ENCODE results near the gene EYS.
A peak's percentile ranks its signal among the peaks of the same experiment; 100 is the strongest.

The EYS gene

GRCh38 chr6:64945450-64945849 is 761.6 kb downstream of the EYS start:
- DNase-seq (no peak), ATAC-seq (replicated peaks) (no peak)
- Mint-ChIP-seq H3K27me3 (no peaks in the 10 kb centered on the region), H3K4me3 (no peak overlapping the region), H3K4me1 (no peaks in the 10 kb centered on the region), H3K27ac (no peak overlapping the region), H3K9me3 (peaks cover 7 to 9% of the 10 kb centered on the region in 2 donors), H3K36me3 (no peaks in the 10 kb centered on the region)

GRCh38 chr6:64932486-64932885 is 774.5 kb downstream of the EYS start:
- Mint-ChIP-seq H3K27ac (no peak overlapping the region), H3K9me3 (no peaks in the 10 kb centered on the region), H3K4me3 (no peak overlapping the region), H3K4me1 (no peaks in the 10 kb centered on the region), H3K27me3 (no peaks in the 10 kb centered on the region), H3K36me3 (no peaks in the 10 kb centered on the region)
- no peak for ATAC-seq (replicated peaks)
- no peak for DNase-seq

DNA sequence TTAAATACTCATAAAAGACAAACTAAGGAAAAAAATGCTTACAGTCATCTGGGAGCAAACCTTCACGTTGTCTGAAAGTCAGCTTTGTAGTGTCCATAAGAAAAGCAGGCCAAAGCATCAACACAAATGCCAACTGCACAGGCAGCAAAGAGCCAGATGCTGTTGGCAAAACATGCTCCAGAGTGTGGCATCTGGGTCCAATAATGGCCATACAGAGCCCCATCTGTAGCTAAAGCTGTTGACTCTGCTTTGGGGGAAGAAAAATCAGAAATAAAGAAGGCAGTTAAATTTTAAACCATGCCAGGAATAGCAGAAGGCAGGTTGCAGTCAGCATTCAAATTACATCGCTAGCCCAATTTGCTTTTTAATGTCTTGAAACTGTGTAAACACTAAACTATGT is 776.3 kb downstream of the EYS start:
- H3K27ac Mint-ChIP-seq = no peak overlapping the region
- H3K27me3 Mint-ChIP-seq = no peaks in the 10 kb centered on the region
- no peaks in the 10 kb centered on the region for H3K9me3 Mint-ChIP-seq
- H3K36me3 Mint-ChIP-seq = no peaks in the 10 kb centered on the region
- no peak overlapping the region for H3K4me3 Mint-ChIP-seq
- DNase-seq (no peak), ATAC-seq (replicated peaks) (no peak)
- H3K4me1 Mint-ChIP-seq = no peaks in the 10 kb centered on the region

DNA sequence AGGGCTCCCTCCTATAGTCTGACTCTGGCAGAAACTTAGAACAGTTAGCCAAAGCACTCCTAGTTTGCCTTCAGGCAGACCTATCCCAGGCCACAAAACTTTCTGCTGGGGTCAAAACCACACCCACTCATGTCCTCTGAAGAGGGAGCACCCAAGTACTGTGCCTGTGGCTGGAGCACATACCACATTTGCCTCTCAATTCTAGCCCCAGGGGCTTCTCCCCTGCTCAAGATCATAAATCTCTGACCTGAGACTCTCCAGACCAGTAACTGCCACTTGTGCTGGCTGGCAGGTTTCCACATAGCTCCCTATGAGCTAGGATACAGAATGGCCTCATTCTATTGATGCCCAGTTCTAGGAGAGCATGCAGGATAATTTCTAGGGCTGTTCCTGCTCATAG is 781.0 kb downstream of the EYS start:
- Mint-ChIP-seq H3K4me1 (no peaks in the 10 kb centered on the region), H3K9me3 (peaks cover 6 to 9% of the 10 kb centered on the region in 2 donors), H3K4me3 (no peak overlapping the region), H3K27ac (no peak overlapping the region), H3K36me3 (no peaks in the 10 kb centered on the region), H3K27me3 (no peaks in the 10 kb centered on the region)
- DNase-seq (no peak), ATAC-seq (replicated peaks) (peak in 1 of 2 donors; percentile 23)

DNA sequence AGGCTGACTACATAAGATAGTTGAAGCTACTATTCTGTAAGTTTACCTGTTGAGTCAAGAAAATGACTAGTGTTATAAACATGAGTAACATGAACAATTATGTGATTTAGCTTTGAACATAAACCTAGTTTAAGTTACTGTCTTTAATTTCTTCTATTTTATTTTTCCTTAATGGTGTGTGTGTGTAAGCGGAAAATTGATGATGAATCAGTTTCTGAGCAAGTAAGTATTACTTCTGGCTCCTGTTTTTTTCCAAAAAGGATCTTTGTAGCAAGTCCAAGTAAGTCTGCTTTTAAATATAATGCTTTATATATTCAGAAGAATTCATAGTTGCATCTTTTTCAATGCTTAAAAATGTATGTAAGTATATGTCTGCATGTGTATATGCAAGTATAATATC is 786.8 kb downstream of the EYS start:
- ATAC-seq (replicated peaks) = no peak

DNA sequence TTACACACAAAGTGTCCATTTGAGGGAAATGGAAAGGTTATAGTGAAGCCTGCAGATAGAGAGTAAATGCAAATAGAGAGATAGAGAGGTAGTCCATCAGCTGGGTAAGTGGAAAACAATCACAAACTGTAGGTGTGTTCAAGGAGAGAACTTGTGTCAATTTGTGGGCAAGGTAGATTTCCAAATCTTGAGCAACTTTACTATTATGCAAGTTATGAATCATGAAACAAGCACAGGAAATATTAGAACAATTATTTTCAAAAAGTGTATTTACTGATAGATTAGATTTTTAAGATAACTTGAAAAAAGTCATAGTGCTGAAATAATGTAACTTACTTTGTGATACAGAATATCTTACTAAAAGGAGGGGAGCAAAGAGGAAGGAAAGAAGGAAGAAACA is 792.9 kb downstream of the EYS start:
- ATAC-seq (replicated peaks) (no peak), DNase-seq (no peak)
- Mint-ChIP-seq H3K4me3 (no peak overlapping the region), H3K36me3 (no peaks in the 10 kb centered on the region), H3K27me3 (no peaks in the 10 kb centered on the region), H3K4me1 (no peaks in the 10 kb centered on the region), H3K9me3 (peaks cover 5 to 6% of the 10 kb centered on the region in 2 donors), H3K27ac (no peak overlapping the region)

More for the DNA sequence above, 786.8 kb downstream of the EYS start:
- Mint-ChIP-seq H3K27ac (no peak overlapping the region), H3K4me1 (no peaks in the 10 kb centered on the region), H3K27me3 (no peaks in the 10 kb centered on the region), H3K4me3 (no peak overlapping the region), H3K36me3 (no peaks in the 10 kb centered on the region), H3K9me3 (peaks cover 9 to 11% of the 10 kb centered on the region in 2 donors)
- no peak for DNase-seq

GRCh38 chr6:64912966-64913365 is 794.1 kb downstream of the EYS start:
- H3K9me3 Mint-ChIP-seq = peaks cover 8% of the 10 kb centered on the region in 2 donors
- DNase-seq = no peak
- ATAC-seq (replicated peaks) = no peak
- H3K36me3 Mint-ChIP-seq = no peaks in the 10 kb centered on the region
- no peak overlapping the region for H3K4me3 Mint-ChIP-seq
- H3K27me3 Mint-ChIP-seq = no peaks in the 10 kb centered on the region
- no peak overlapping the region for H3K27ac Mint-ChIP-seq
- H3K4me1 Mint-ChIP-seq = no peaks in the 10 kb centered on the region

- no peak for ATAC-seq (replicated peaks)
- H3K36me3 Mint-ChIP-seq = no peaks in the 10 kb centered on the region
Observed at GRCh38 chr6:64908104-64908503, 798.9 kb downstream of the EYS start.

GRCh38 chr6:64904616-64905015 is 802.4 kb downstream of the EYS start:
- Mint-ChIP-seq H3K4me1 (no peaks in the 10 kb centered on the region), H3K9me3 (peaks cover 5 to 6% of the 10 kb centered on the region in 2 donors), H3K4me3 (no peak overlapping the region), H3K27me3 (no peaks in the 10 kb centered on the region), H3K36me3 (no peaks in the 10 kb centered on the region), H3K27ac (no peak overlapping the region)
- DNase-seq = no peak
- ATAC-seq (replicated peaks) = no peak

More at GRCh38 chr6:64908104-64908503, 798.9 kb downstream of the EYS start:
- DNase-seq = no peak
- Mint-ChIP-seq H3K4me3 (no peak overlapping the region), H3K9me3 (peaks cover 5 to 6% of the 10 kb centered on the region in 2 donors), H3K27ac (no peak overlapping the region), H3K4me1 (no peaks in the 10 kb centered on the region), H3K27me3 (no peaks in the 10 kb centered on the region)

DNA sequence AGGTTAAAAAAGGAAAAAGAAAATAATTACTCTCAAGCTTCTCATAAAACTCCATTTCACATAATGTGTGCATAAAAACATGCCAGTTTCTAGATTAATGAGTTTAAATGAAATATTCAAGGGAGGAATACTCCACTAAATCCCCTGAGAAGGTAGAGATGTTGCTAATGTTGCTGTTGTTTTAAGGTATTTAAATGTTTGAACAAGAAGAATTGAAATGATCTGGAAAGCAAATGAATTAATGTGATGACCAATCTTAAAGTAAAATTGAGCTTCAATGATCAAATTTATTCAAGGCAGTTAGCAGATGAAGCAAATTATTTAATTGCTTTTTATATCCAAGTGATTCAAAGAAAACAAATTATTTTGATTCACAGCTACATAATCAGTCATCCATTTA is 804.4 kb downstream of the EYS start:
- H3K27ac Mint-ChIP-seq = no peak overlapping the region
- no peak for DNase-seq
- H3K4me3 Mint-ChIP-seq = no peak overlapping the region
- no peak for ATAC-seq (replicated peaks)
- H3K27me3 Mint-ChIP-seq = no peaks in the 10 kb centered on the region
- H3K9me3 Mint-ChIP-seq = peaks cover 4 to 6% of the 10 kb centered on the region in 2 donors
- no peaks in the 10 kb centered on the region for H3K36me3 Mint-ChIP-seq
- no peaks in the 10 kb centered on the region for H3K4me1 Mint-ChIP-seq

DNA sequence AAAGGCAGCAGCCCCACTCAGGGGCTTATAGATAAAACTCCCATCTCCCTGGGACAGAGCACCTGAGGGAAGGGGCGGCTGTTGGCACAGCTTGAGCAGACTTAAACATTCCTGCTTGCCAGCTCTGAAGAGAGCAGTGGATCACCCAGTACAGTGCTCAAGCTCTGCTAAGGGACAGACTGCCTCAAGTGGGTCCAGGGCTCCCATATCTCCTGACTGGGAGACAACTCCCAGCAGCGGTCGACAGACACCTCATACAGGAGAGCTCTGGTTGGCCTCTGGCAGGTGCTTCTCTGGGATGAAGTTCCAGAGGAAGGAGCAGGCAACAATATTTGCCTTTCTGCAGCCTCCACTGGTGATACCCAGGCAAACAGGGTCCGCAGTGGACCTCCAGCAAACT is 810.1 kb downstream of the EYS start:
- Mint-ChIP-seq H3K9me3 (peaks cover 5 to 6% of the 10 kb centered on the region in 2 donors), H3K27ac (no peak overlapping the region), H3K4me1 (no peaks in the 10 kb centered on the region), H3K27me3 (no peaks in the 10 kb centered on the region), H3K4me3 (no peak overlapping the region), H3K36me3 (no peaks in the 10 kb centered on the region)
- DNase-seq (no peak), ATAC-seq (replicated peaks) (no peak)

DNA sequence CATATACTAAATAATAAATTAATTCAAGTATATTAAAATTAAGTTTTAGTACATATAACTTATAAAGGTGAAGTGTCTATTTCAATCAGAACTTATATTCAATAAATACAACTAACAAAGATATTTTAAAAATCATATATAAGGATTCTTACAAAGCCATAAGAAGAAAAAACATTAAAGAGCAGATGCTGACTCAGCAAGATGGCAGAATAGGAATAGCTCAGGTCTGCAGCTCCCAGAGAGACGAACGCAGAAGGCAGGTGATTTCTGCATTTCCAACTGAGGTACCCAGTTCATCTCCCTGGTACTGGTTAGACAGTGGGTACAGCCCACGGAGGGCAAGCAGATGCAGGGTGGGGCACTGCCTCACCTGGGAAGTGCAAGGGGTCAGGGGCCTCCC is 811.1 kb downstream of the EYS start:
- Mint-ChIP-seq H3K4me1 (no peaks in the 10 kb centered on the region), H3K27me3 (no peaks in the 10 kb centered on the region), H3K27ac (no peak overlapping the region), H3K4me3 (no peak overlapping the region), H3K36me3 (no peaks in the 10 kb centered on the region), H3K9me3 (peaks cover 6 to 7% of the 10 kb centered on the region in 2 donors)
- ATAC-seq (replicated peaks) = no peak
- DNase-seq = no peak

DNA sequence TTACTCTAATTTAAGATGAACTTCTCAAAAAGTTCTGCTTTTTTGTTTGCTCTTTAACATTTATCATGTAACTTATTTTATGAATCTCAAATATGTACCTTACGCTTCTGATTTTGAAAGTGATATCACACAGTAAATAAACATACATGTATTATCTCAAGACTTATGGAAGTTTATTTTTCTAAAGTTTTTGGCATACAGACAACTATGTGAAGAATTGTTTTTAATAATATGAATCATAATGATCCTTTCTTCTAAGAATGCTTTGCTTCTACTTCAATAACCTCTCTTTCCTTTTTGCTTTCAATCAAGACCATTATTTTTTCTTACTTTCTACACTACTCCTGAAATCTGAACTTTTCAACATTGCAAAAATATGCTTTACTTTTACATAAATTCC is 816.4 kb downstream of the EYS start:
- no peaks in the 10 kb centered on the region for H3K36me3 Mint-ChIP-seq
- DNase-seq = no peak
- H3K4me1 Mint-ChIP-seq = no peaks in the 10 kb centered on the region
- no peak for ATAC-seq (replicated peaks)
- peaks cover 0 to 3% of the 10 kb centered on the region in 2 donors for H3K9me3 Mint-ChIP-seq
- H3K27me3 Mint-ChIP-seq = no peaks in the 10 kb centered on the region
- no peak overlapping the region for H3K4me3 Mint-ChIP-seq
- H3K27ac Mint-ChIP-seq = no peak overlapping the region

DNA sequence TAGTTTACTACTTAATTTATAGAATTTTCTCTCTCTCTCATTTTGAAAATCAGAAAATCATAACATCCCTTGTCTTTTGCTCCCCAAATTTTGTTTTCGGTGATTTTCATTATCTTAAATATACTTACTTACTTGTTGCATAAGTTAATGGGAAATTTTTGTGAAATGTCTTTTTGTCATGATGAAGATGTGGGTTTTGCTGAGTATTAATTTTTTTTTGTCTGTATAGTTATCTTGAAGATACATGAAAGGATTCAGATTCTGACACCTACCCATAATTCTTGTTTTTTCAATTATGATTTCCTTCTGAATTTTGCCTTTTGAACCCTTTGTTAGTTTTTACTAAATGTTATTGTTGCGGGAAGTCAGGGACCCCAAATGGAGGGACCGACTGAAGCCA is 817.9 kb downstream of the EYS start:
- no peak for ATAC-seq (replicated peaks)
- peaks cover 0 to 3% of the 10 kb centered on the region in 2 donors for H3K9me3 Mint-ChIP-seq
- H3K36me3 Mint-ChIP-seq = no peaks in the 10 kb centered on the region
- no peak for DNase-seq
- H3K27me3 Mint-ChIP-seq = no peaks in the 10 kb centered on the region
- H3K4me1 Mint-ChIP-seq = no peaks in the 10 kb centered on the region
- no peak overlapping the region for H3K27ac Mint-ChIP-seq
- H3K4me3 Mint-ChIP-seq = no peak overlapping the region

DNA sequence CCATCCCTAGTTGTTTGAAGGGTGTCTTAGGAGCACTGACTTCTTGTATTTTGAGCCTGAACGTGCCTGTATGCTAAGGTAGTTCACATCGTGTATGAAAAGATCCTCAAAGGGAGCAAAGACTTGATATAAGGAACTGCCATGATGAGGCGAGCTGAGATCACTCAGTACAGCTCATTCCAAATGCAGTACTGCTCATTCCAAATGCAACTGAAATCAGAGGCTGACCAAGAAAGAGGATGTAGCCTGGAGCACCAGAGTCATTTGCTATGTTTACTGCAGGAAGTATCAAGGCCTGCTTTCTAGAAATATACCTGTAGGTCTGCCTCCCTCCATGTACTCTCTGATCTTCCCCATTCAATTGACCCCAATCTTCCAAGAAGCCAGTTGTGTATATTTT is 832.2 kb downstream of the EYS start:
- H3K9me3 Mint-ChIP-seq = peaks cover 0 to 2% of the 10 kb centered on the region in 2 donors
- H3K27ac Mint-ChIP-seq = no peak overlapping the region
- ATAC-seq (replicated peaks) = no peak
- H3K27me3 Mint-ChIP-seq = no peaks in the 10 kb centered on the region
- no peak for DNase-seq
- H3K4me3 Mint-ChIP-seq = no peak overlapping the region
- H3K36me3 Mint-ChIP-seq = no peaks in the 10 kb centered on the region
- H3K4me1 Mint-ChIP-seq = no peaks in the 10 kb centered on the region

DNA sequence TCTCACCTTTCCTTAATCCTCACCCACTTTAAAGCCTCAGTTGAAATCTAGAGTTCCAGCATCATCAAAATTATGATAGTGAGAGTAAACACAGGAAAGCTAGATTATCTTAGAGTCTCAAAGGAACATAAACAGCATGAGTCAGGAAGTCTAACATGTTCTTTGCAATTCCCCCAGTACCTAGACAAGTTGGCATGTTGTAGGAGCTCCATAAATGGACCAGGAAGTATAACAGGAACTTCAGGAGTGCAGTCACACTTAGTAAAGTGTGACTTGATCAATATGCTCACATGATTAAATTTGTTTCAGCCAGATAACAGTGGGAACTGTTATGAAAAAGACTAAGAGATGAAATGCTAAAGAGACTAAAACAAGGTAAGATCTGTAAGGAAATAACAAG is 834.4 kb downstream of the EYS start:
- H3K27me3 Mint-ChIP-seq = no peaks in the 10 kb centered on the region
- ATAC-seq (replicated peaks) = no peak
- no peak for DNase-seq
- no peaks in the 10 kb centered on the region for H3K4me1 Mint-ChIP-seq
- peak overlapping the region; percentile 39 for H3K27ac Mint-ChIP-seq
- peaks cover 0 to 2% of the 10 kb centered on the region in 2 donors for H3K9me3 Mint-ChIP-seq
- H3K36me3 Mint-ChIP-seq = no peaks in the 10 kb centered on the region
- no peak overlapping the region for H3K4me3 Mint-ChIP-seq
